Measurements from ENCODE around the gene ANAPC2. TPM values are rescaled to one million over a fixed set of nuclear protein-coding genes. Genes with fewer than 3 reads are reported as not detected.

The ANAPC2 gene
- total and polyA plus RNA-seq, 12 donors: 23.7 to 69.6 (median 27.7) TPM

DNA sequence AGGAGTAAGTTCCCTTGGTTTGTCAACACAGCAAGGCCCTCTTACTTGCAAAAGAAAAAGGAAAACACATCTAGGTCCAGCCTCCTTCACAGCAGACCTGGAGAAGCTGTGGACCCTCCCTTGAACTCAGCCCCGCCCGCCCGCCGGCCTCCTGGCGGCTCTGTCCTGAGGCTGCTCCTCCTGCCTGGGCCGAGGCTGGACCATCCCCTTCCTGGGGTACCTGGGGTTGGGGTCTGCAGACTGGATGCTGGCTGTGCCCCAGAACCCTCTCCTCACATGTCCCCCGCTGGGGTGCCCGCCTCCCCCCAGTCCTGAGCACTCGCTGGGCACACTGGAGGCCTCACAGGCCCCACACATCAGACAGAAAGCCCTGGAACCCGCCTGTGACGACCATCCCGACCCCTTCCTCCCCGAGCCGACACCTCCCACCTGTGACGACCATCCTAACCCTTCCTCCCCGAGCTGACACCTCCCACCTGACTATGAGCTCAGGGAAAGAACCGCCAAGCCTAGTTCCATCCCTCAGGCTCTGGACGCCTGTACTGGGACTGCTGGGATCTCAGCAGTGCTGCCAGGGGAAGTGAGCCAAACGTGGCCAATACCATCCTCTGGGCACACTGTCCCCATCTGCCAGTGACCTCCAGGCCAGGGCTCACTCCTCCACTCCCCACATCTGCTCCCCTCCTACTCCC is 9.3 kb downstream of the ANAPC2 start:
- 91 to 93% methylated on average over 19 of the region's 19 CpGs for WGBS, 2 donors
- no peaks in the 10 kb centered on the region for H3K9me3 ChIP-seq
- H3K36me3 ChIP-seq: peaks cover 4 to 73% (median 43%) of the 10 kb centered on the region in 9 donors
- H3K27me3 ChIP-seq: peaks cover 0 to 13% (median 0%) of the 10 kb centered on the region in 7 donors
- TF ChIP-seq, protein P1, sequence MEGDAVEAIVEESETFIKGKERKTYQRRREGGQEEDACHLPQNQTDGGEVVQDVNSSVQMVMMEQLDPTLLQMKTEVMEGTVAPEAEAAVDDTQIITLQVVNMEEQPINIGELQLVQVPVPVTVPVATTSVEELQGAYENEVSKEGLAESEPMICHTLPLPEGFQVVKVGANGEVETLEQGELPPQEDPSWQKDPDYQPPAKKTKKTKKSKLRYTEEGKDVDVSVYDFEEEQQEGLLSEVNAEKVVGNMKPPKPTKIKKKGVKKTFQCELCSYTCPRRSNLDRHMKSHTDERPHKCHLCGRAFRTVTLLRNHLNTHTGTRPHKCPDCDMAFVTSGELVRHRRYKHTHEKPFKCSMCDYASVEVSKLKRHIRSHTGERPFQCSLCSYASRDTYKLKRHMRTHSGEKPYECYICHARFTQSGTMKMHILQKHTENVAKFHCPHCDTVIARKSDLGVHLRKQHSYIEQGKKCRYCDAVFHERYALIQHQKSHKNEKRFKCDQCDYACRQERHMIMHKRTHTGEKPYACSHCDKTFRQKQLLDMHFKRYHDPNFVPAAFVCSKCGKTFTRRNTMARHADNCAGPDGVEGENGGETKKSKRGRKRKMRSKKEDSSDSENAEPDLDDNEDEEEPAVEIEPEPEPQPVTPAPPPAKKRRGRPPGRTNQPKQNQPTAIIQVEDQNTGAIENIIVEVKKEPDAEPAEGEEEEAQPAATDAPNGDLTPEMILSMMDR (IDR thresholded peaks at IDR 0.05): no peak
- no peak for ATAC-seq
- intact Hi-C loops (cut with DNase I): loop anchor here in 1 of 10 donors (5.0 kb wide), 1 partner anchor 37 kb away; no protein-coding TSS in a partner anchor
- peaks cover 0 to 5% (median 0%) of the 10 kb centered on the region in 9 donors for H3K4me1 ChIP-seq
- no peak overlapping the region for H3K27ac ChIP-seq
- H3K4me3 ChIP-seq: no peak overlapping the region
- no peak for DNase-seq

DNA sequence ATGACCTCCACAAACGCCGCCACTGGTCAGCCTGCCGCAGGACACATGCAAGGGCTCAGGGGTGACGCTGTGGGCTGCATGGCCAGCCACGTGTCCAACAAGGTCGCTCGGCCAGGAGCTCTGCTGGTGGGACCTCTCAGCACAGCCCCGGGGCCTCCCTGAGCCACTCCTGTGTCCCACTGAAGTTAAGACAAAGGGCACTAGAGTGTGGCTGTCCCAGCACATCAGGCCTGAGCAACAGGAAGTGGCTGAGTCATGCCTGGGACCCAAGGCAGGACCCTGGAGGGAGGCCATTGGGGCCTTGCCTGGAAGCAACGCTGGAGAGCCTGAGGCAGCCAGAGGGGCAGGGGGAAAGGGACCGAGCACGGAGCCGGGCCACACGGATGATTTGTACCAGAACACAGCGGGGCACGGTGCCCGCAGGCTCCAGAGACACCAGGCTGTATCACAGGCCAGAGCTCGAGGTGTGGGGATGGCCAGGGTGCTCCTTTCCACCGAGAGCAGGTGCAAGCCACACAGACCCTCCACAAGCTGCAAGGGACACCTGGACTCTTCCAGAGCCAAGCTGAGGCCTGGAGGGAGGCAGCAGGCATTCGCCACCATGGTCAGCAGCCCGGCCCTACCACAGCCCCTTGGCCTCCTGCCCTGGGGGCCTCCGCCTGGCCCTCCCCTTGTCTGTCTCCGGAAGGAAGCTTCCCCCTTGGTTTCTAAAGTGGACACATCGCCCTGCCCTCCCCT is 10.0 kb downstream of the ANAPC2 start:
- Histone ChIP-seq H3K27me3 (peaks cover 0 to 17% (median 0%) of the 10 kb centered on the region in 7 donors), H3K4me3 (no peak overlapping the region), H3K36me3 (peaks cover 4 to 66% (median 36%) of the 10 kb centered on the region in 9 donors), H3K4me1 (peaks cover 0 to 10% (median 0%) of the 10 kb centered on the region in 9 donors), H3K9me3 (no peaks in the 10 kb centered on the region), H3K27ac (no peak overlapping the region)
- intact Hi-C loops (cut with DNase I): loop anchor here in 1 of 10 donors (5.0 kb wide), 1 partner anchor 36 kb away; no protein-coding TSS in a partner anchor
- DNase-seq (no peak), ATAC-seq (no peak)
- TF ChIP-seq, protein P1 (IDR thresholded peaks at IDR 0.05): no peak
- whole genome bisulfite sequencing, 2 donors: 83 to 86% methylated on average over 21 to 23 of the region's 23 CpGs

DNA sequence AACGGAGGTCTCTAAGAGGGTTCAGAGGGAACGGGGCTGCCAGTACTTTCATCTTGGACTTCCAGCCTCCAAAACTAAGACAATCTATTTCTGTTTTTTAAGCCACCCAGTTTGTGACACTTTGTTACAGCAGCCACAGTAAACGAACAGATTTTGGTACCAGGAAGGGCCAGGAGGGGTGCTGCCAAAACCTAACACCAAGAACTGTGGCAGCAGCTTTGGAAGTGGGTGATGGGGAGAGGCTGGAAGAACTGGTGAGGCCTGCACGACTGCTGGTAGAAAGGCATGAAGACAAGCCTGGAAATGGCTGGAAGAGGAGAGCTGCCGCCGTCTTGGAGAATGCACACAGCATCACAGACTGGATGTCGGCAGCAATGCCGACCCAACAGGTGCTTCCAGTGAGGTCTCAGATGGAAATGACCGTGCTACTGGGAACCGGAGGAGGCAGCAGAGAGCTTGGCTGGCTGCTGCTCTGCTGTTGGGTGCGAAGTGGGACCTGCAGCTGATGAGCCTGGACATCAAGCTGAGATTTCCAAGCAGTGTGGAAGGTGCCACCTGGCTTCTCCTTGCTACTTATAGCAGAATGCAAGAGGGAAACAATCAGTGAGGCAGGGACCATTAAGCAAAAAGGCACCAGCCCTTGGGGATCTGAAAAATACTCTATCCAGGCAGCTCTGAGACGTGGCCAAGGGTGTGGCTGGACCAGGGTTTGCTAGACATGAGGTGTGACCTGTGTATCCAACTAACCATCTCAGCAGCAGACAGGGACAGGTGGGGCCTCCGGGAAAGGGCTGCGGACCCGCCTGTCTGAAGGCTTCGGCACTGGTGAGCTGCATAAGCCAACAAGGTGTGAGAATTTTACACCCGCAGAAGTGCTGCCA is 11.8 kb downstream of the ANAPC2 start:
- Histone ChIP-seq H3K9me3 (no peaks in the 10 kb centered on the region), H3K27ac (no peak overlapping the region), H3K27me3 (peaks cover 0 to 36% (median 3%) of the 10 kb centered on the region in 7 donors), H3K36me3 (peaks cover 4 to 47% (median 23%) of the 10 kb centered on the region in 9 donors), H3K4me3 (no peak overlapping the region), H3K4me1 (peaks cover 0 to 11% (median 0%) of the 10 kb centered on the region in 9 donors)
- DNase-seq (no peak), ATAC-seq (peak in 2 of 8 donors; percentile 25 to 45)
- 57 to 59% methylated on average over 17 of the region's 17 CpGs for WGBS, 2 donors
- TF ChIP-seq, protein P1 (IDR thresholded peaks at IDR 0.05): peak in 8 of 9 donors; percentile 23 to 57 (median 44)
- intact Hi-C loops (cut with DNase I): loop anchor here in 1 of 10 donors (5.0 kb wide), 1 partner anchor 34 kb away; no protein-coding TSS in a partner anchor

All from heart right ventricle (tissue), 16 donors.